Activated B cell treated with CpG ODN at 0.5 μM for 24 hours (primary cell): ENCODE data around the gene EXD3. TPM values are rescaled to one million over a fixed set of nuclear protein-coding genes. Genes with fewer than 3 reads are reported as not detected.

ENCODE experiments used
- ATAC-seq: fragments of 200-7000 bp; cut with Tn5 transposase; one replicate; pipeline ENCODE4 v1.10.0; 2021; ENCODE audit warnings: low read depth, mild to moderate bottlenecking, moderate library complexity
- CTCF ChIA-PET: fragments of 350-600 bp; sonication (Branson Sonifier 250); formaldehyde crosslinking; loops from one replicate; lab custom pipeline; 2021; ENCODE audit warnings: antibody characterized with exemption; lab: Charles Lee
- POLR2A ChIA-PET: fragments of 350-600 bp; sonication (Branson Sonifier 250); formaldehyde crosslinking; loops from one replicate; lab custom pipeline; 2021; ENCODE audit warnings: antibody characterized with exemption; lab: Charles Lee
- DNase-seq: peaks from one replicate; pipeline ENCODE4 v3.0.0; 2022
- H3K27ac Mint-ChIP-seq: one replicate; pipeline ENCODE4 v1.8.0; 2020; ENCODE audit warnings: mixed read lengths
- H3K27me3 Mint-ChIP-seq: one replicate; pipeline ENCODE4 v1.8.0; 2021; ENCODE audit warnings: mixed read lengths
- H3K36me3 Mint-ChIP-seq: one replicate; pipeline ENCODE4 v1.8.0; 2021; ENCODE audit warnings: low read depth, mixed read lengths
- H3K4me1 Mint-ChIP-seq: one replicate; pipeline ENCODE4 v1.8.0; 2021; ENCODE audit warnings: mixed read lengths
- H3K4me3 Mint-ChIP-seq: one replicate; pipeline ENCODE4 v1.8.0; 2020; ENCODE audit warnings: mild to moderate bottlenecking, mixed read lengths
- H3K9me3 Mint-ChIP-seq: one replicate; pipeline ENCODE4 v1.8.0; 2020; ENCODE audit warnings: mixed read lengths
- intact Hi-C: fragments of 100-400 bp; cut with micrococcal nuclease; formaldehyde crosslinking; loops from one replicate; pipeline ENCODE4 v1.15.1; 2024
- total RNA-seq: library from RNA; stranded (reverse); gene quantifications from 2 replicates; pipeline ENCODE4 v1.2.3, GENCODE V29; 2022
- TF ChIP-seq, protein P1 (sequence below): fragments of 200-600 bp; IDR thresholded peaks from one replicate; pipeline ENCODE4 v1.8.0; 2022; ENCODE audit warnings: antibody characterized with exemption, mild to moderate bottlenecking

EXD3 gene
- total RNA-seq, 1 donor from 2014 or later, result 12.8 TPM

DNA sequence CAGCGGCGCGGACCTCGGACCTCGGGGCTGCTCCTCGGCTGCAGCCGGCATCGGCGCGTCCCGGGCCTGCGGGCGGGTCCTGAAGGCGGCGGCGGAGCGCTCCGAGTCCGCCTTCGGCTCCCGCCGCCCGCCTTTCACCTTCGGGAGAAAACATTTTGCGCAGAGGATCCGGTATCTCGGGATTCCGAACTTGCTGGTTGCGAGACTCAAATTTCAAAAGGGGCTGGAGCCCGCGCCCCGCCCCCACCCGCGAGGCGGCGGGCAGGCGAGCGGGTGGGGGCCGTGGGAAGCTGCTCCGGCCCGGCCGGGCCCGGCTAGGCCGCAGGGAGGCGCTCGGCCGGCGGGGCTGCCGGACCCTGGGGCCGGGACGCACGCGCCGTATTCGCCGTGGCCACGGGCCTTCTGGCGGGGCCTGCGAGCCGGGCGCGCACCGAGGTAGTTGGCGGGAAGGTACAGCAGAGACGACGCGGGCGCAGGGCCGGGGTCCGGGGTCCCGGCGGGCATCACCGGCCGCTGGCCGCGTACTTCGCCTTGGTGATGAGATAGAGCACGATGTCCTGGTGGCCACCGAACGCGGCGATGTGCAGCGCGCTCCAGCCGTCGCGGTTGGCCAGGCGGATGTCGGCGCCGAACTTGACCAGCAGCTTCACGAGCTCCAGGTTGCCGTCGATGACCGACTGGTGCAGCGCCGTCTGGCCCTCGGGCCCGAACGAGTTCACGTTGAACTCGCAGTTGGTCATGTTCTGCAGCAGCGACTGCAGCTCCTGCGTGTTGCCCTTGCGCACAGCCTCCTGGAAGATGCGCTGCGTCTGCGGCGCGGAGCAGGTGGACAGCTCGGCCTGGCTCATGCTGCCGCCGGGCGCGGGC, 121.6 kb downstream of the EXD3 start:
- CTCF ChIA-PET, result interaction anchor here (0.9 to 1.9 kb wide), 7 partner anchors 12 to 142 kb away, joined by 3 to 17 read pairs (median 6); partner anchors contain the start of genes EXD3 and NOXA1
- POLR2A ChIA-PET, result interaction anchor here (0.6 to 2.3 kb wide), 8 partner anchors 15 to 267 kb away, joined by 4 to 18 read pairs (median 8); partner anchors contain the start of genes EXD3, NOXA1, TOR4A and TUBB4B
- DNase-seq, result no peak
- no peaks in the 10 kb centered on the region for H3K9me3 Mint-ChIP-seq
- no peak overlapping the region for H3K27ac Mint-ChIP-seq
- H3K4me3 Mint-ChIP-seq, result peak overlapping the region; percentile 74
- H3K27me3 Mint-ChIP-seq, result peaks cover 21% of the 10 kb centered on the region
- H3K36me3 Mint-ChIP-seq, result no peaks in the 10 kb centered on the region
- H3K4me1 Mint-ChIP-seq, result peaks cover 20% of the 10 kb centered on the region
- TF ChIP-seq, protein P1, sequence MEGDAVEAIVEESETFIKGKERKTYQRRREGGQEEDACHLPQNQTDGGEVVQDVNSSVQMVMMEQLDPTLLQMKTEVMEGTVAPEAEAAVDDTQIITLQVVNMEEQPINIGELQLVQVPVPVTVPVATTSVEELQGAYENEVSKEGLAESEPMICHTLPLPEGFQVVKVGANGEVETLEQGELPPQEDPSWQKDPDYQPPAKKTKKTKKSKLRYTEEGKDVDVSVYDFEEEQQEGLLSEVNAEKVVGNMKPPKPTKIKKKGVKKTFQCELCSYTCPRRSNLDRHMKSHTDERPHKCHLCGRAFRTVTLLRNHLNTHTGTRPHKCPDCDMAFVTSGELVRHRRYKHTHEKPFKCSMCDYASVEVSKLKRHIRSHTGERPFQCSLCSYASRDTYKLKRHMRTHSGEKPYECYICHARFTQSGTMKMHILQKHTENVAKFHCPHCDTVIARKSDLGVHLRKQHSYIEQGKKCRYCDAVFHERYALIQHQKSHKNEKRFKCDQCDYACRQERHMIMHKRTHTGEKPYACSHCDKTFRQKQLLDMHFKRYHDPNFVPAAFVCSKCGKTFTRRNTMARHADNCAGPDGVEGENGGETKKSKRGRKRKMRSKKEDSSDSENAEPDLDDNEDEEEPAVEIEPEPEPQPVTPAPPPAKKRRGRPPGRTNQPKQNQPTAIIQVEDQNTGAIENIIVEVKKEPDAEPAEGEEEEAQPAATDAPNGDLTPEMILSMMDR, result no peak
- ATAC-seq, result no peak
- intact Hi-C loops, result no loop called here

DNA sequence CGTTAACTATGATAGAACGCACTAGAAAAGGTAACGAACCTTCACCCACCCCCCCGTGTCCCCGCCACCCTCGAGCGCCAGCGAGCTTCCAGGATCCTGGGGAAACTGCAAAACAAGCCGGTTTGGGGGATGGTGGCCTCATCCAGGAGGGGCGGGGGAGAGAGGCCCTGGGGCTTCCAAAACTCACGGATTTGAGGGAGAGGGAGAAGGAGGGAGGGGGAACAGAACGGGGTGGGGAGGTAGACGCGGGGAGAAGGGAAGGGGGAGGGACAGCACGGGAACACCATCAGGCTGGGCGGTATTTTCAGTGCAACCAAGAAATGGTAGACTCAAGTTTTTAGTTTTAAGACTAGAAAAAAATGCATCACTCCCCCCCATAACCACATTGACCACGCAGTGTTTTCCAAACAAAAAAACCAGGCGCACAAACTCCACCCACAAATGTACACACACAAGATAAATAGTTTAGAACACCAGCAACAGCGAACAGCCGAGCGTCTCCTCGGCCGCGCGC, 122.3 kb downstream of the EXD3 start:
- intact Hi-C loops, result no loop called here
- CTCF ChIA-PET, result no interaction called here

DNA sequence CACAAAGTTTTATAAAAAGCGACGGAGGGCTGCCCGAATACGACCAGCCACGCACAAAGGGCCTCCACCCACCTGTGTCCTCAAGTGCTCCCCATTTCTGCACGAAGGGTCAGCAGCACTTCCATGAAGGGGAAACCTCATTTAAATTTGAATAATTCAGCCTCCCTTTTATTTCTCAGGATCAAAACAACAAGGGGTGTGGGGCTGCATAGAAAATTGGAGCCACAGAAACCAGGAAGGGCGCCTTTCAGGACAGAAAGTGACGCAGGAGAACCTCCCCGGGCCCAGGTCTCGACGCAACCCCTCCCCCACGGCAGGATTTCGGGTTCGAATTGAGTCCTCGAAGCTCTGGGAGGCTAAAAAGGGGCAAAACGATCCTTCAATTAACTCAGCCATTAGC, 123.0 kb downstream of the EXD3 start:
- Mint-ChIP-seq H3K4me1 (peaks cover 16% of the 10 kb centered on the region), H3K27me3 (peaks cover 21% of the 10 kb centered on the region), H3K4me3 (no peak overlapping the region), H3K27ac (no peak overlapping the region), H3K9me3 (no peaks in the 10 kb centered on the region), H3K36me3 (no peaks in the 10 kb centered on the region)
- TF ChIP-seq, protein P1, result no peak
- ChIA-PET CTCF (no interaction called here), POLR2A (interaction anchor here (0.6 kb wide), 1 partner anchor 59 kb away, joined by 3 read pairs; the partner anchor contains the start of gene TUBB4B)
- no peak for ATAC-seq
- no peak for DNase-seq
- intact Hi-C loops, result loop anchor here (5.0 kb wide), 1 partner anchor 227 kb away; no protein-coding TSS in a partner anchor

More for the DNA sequence above, 122.3 kb downstream of the EXD3 start:
- DNase-seq (no peak), ATAC-seq (no peak)
- Mint-ChIP-seq H3K4me1 (peaks cover 20% of the 10 kb centered on the region), H3K9me3 (no peaks in the 10 kb centered on the region), H3K36me3 (no peaks in the 10 kb centered on the region), H3K27me3 (peaks cover 21% of the 10 kb centered on the region), H3K27ac (peak overlapping the region; percentile 24), H3K4me3 (peak overlapping the region; percentile 74)
- TF ChIP-seq, protein P1, result no peak
- POLR2A ChIA-PET, result interaction anchor here (0.6 kb wide), 2 partner anchors 60 to 266 kb away, joined by 3 to 10 read pairs; partner anchors contain the start of gene TUBB4B

DNA sequence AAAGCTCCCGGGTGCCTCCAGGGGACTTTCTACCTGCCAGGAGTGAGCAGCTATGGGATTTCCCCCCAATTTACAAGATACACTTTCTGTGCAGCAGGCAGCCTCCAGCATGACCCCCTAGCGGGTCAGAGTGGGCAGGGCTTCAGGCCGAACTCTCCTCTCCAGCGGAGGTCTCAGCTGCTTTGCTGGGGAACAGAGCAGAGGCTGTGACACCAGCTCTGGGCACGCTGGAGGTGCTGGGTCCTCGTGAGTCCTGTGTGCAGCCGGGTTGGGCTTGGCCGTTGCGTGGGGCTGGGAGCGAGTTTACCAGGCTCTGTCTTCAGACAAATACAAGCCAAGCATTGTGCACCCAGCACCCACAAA, 123.8 kb downstream of the EXD3 start:
- no peak for DNase-seq
- ATAC-seq, result no peak
- Mint-ChIP-seq H3K4me1 (peaks cover 19% of the 10 kb centered on the region), H3K9me3 (no peaks in the 10 kb centered on the region), H3K4me3 (no peak overlapping the region), H3K27ac (no peak overlapping the region), H3K27me3 (peaks cover 24% of the 10 kb centered on the region), H3K36me3 (no peaks in the 10 kb centered on the region)
- TF ChIP-seq, protein P1, result no peak
- intact Hi-C loops, result loop anchor here (5.0 kb wide), 1 partner anchor 228 kb away; no protein-coding TSS in a partner anchor
- POLR2A ChIA-PET, result interaction anchor here (0.6 to 1.2 kb wide), 2 partner anchors 56 to 172 kb away, joined by 3 to 7 read pairs; no protein-coding TSS in a partner anchor
- CTCF ChIA-PET, result no interaction called here
